Breast epithelium (tissue), 3 donors: ENCODE results near the gene TMEFF2.

Source experiments
- POLR2A ChIP-seq: fragments of 450-650 bp; IDR thresholded peaks from one replicate; pipeline ENCODE4 v1.6.1; 2016; ENCODE audit warnings: antibody characterized with exemption, mild to moderate bottlenecking, moderate library complexity
- TF ChIP-seq, protein P1 (sequence below), 3 donors: fragments of 450-650 bp; IDR thresholded peaks; one replicate each; pipeline ENCODE4 v1.5.1; 2016 to 2017; ENCODE audit warnings: antibody characterized with exemption in 3 of 3, mild to moderate bottlenecking in 3 of 3, moderate library complexity in 3 of 3

DNA sequence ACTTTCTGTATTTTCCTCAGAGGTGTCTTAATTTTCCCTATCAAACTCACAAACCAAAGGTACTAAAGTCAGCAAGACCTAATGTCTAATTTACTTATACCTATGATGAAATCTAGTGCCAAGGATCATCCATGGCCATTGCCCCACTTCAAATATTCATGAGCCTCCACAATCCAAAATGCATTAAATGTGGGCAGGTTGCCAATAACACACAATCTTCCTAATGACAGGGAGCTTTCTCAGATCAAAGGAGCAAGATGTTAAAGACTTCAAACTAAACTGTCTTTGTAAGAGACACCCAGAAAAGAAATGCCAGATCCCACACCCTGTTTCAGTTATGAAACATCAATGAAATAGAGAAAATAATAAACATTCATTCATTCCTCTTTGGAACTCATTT, 143.2 kb downstream of the TMEFF2 start:
- TF ChIP-seq, protein P1, sequence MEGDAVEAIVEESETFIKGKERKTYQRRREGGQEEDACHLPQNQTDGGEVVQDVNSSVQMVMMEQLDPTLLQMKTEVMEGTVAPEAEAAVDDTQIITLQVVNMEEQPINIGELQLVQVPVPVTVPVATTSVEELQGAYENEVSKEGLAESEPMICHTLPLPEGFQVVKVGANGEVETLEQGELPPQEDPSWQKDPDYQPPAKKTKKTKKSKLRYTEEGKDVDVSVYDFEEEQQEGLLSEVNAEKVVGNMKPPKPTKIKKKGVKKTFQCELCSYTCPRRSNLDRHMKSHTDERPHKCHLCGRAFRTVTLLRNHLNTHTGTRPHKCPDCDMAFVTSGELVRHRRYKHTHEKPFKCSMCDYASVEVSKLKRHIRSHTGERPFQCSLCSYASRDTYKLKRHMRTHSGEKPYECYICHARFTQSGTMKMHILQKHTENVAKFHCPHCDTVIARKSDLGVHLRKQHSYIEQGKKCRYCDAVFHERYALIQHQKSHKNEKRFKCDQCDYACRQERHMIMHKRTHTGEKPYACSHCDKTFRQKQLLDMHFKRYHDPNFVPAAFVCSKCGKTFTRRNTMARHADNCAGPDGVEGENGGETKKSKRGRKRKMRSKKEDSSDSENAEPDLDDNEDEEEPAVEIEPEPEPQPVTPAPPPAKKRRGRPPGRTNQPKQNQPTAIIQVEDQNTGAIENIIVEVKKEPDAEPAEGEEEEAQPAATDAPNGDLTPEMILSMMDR (IDR thresholded peaks at IDR 0.05) = no peak
- TF ChIP-seq POLR2A = no peak
